T-helper 9 cell (primary cell): ENCODE measurements around the gene ABHD17A.

Source experiments
- DNase-seq: peaks from one replicate; pipeline ENCODE4 v3.0.0-alpha.2; 2020

The ABHD17A gene

DNA sequence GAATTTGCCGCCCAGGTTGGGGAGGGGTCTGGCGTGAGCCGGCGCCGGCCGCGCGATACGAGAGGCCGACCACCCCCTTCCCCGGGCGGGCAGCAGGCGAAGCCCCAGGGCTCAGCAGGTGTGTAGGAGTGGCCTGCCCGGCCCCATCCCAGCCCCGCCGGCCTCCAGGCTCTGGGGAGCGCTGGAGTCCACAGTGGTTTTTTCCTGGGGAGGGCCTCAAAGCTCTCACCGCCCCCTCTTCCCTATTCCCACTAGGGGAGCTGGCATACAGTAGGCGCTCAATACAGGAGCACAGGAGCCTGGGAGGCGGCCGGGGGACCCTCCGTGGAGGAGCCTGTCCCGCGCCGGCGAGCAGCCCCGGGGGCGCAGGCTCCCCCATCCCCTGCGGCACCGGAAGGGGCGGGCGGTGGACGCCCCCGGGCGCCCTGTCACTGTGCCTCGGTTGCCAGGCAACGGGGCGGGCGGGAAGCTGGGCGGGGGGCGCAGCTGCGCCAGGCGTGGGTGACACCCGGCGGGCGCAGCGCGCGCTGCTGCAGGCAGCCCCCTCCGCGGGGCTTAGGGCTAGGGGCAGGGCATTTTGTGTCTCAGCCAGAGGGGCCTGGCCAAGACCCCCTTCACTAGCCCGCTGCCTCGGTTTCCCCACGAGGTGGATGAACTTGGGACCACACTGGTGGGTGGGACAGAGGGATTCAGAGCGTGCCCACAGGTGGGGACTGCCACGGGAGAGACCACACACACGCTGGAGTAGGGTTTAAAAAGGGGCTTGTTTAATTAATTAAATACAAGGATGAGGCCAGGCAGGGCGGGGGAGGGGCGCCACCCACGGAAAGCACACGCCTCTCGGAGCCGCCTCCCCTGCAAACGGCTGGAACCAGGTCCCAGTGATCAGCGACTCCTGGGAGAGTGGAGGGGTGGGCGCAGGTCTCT lies 33.4 kb downstream of the ABHD17A start:
- peak; percentile 46 for DNase-seq

DNA sequence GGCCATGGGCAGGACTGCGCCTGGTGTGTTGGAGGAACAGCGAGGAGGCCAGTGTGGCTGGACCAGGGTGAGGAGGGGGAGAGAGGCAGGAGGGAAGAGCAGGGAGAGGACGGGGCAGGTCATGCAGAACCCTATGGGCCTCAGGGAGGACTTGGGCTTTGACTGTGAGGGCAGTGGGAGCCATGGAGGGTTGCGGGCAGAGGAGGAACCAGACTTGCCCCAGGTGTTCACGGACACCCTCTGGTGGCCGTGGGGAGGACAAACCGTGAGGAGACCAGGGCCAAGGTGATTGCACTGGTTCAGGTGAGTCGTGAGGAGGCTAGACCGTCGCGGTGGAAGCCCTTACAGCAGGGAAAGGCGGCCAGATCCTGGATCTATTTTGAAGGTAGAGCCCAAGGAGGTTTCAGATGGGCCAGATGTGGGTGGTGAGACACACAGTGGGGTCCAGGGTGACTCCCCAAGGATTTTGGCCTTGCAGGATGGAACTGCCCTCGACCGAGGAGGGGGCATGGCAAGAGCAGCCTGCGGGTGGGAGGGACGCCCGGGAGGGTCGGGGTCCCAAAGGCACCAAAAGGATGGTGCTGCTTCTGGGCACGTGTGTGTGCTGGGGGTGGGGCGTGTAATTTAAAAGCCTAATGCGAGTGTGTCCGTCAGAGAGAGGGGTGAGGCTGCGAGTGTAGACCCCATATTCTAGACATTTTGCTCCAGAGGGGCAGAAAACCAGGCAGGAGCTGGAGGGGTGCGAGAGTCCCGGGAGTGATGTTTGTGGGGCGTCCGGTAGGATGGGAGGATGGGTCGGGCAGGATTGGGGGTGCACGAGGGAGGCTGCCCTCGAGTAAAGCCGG lies 34.3 kb downstream of the ABHD17A start:
- no peak for DNase-seq

DNA sequence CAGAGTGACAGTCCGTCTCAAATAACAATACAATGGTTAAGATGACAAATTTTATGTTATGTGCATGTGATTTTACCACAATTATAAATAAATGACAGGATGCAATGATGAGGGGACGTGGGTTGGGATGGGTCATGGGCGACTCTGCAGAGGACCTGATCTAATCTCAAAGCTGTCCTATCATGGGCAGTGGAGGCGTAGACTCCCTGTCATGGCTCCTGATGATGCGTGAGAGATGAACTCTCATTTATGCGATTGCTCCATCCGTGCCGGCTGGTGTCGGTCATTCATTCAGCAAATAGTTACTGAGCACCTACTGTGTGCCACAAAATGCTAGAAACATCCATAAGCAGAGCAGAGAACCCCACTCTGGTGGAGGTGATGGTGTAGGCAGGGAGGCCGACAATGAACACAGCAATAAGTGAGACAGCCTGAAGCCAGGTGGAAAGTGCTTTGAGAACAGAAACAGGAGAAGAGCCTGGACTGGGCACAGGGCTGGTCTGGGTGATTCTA lies 35.4 kb downstream of the ABHD17A start:
- DNase-seq: no peak

DNA sequence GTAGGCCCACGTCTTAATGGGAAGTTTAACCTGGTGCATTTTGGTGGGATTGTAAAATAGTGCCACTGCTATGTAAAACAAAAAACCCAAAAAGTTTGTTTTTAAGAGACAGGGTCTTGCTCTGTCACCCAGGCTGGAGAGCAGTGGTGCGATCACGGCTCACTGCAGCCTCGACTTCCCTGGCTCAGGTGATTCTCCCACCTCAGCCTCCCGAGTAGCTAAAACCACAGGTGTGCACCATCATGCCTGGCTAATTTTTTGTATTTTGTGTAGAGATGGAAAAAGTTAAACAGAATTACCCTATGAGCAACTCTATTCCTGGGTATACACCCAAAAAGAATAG lies 36.2 kb downstream of the ABHD17A start:
- DNase-seq: no peak

DNA sequence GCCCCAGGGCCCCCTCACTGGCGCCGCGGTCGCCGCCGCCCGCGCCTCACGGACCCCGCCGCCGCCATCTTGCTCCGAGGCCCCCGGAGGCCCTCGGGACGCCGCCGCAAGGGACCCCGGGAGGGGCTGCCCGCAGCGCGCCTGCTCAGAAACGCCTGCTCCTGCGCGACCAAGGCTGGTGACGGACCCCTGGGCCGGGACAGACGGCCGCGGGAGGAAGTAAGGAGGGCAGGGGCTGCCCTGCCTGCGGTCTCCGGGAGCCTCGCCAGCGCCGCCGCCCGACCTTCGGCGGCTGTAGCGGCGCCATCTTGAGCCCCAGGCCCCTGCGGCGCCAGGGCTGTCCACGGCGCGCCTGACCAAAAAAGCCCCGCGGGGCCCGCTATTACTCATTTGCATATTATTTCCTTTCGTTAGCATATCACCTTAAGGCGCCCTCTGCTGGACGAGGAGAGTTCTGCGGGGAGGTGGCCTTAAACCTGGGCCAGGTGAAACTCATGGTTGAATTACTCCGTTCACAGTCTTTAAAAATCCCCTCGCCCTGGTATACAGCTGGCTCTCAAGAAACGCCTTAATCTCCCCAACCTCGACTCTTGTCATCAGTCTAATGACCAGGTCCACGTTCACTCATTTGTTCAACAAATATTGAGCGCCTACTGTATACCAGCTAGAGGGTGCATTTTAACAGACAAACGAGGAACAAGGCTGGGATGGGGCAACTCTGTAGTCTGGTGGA lies 36.7 kb downstream of the ABHD17A start, which contains the start of gene REXO1:
REXO1 (minus strand) TSS at position 85 of the 733 bp plus-strand sequence. CDS start 125 bp downstream, outside the sequence.
- DNase-seq: peak; percentile 100

DNA sequence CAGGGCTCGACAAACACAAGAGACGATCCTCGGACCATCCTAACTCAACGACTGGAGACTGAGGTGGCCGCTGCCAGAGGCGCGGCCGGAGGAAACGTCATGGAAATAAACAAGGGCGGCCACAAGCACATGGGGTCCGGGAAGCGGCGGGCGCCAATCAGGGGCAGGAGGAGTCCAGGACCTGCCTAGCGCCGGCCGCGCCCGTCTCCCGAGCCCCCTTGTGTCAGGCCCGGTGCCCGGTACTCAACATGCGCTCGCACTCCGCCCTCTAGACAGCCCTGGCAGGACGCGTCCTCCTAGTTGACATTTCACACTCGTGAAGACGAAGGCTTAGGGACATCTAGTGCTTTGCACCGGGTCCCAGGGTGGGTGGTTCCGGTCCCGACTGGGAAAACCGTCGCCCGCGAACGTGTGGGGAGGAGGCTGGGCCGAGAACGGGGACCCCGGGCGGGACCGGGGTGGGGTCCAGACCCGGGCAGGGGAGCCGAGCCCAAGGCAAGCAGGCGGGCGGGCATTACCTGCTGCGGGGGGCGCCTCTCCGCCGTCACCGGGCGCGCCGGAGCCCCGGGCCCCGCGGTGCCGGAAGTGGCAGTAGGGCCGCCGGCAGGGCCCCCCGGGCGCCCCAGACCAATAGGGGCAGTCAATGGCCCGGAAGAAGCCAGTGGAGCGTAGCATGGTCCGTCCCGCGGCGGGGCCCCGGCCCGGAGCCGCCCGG lies 37.5 kb downstream of the ABHD17A start:
- no peak for DNase-seq

DNA sequence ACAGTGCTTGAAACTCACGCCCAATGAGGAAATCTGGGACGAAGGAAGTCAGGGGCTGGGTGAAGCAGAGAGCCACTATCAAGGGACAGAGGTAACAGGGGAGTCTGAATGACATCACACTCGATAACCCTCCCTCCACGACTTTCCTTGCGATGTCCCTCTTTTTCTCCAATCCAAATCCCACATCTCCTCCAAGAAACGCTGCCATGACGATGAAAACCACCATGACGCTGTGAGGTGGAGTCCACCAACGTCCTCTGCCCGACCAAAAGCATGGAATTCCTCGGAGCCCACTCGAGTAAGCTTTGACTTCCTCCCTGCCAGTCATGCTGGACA lies 38.0 kb downstream of the ABHD17A start:
- no peak for DNase-seq

DNA sequence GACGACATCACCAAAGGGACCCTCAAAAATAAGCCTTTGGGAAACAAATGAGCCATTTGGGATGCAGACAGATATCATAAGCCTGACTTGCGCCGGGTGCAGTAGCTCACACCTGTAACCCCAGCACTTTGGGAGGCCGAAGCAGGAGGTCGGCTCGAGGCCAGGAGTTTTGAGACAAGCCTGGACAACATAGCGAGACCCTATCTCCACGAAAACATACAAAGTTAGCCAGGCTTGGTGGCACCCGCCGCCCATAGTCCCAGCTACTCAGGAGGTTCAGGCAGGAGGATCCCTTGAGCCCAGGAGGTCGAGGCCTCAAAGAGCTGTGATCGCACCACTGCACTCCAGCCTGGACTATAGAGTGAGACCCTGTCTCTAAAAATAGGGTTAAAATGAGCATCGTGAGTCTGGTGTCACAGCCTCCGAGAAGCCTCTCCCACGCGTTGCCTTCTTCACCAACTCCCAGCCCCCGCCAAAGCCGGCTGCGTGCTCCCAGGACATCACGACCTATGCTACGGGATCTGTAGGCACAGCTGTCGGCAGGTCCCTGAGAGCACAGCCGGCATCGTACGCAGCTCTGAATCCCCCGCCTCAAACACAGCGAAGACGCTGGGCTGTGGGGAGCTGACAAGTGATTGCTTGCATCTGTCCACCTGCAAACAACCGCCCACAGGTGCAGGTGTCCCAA lies 38.6 kb downstream of the ABHD17A start:
- no peak for DNase-seq

DNA sequence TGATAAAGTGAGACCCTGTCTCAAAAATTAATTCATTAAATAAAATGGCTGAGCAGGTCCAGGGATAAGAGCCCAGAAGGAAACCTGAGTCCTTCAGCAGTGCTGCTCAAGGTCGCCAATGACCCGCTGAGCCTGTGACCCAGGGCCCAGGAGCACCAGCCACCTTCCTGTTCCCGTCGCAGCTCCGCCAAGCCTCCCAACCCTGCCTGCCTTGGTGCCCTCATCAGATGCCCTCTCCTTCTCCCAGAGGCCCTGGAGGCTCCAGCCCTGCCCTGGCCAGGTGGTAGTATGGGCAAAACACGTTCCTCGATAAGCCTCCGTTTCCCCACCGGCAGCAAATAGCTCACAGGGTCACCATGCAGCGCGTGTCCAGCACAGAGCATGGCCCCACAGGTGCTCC lies 39.7 kb downstream of the ABHD17A start:
- no peak for DNase-seq

DNA sequence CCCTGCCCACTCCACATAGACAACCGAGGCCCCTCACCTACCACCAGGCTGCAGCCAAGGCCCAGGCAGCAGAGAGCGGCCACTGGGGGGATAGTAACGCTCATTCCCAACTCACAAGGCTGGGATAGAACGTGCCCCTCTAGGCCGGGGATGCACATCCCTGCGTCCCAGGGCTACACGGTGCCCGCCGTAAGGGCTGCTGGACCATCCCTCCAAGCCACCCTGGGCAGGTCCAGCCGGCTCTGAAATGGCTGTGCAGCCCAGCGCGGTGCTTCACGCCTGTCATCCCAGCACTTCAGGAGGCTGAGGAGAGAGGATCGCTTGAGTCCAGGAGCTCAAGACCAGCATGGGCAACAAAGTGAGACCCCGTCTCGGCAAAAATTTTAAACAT lies 40.2 kb downstream of the ABHD17A start:
- DNase-seq: no peak

DNA sequence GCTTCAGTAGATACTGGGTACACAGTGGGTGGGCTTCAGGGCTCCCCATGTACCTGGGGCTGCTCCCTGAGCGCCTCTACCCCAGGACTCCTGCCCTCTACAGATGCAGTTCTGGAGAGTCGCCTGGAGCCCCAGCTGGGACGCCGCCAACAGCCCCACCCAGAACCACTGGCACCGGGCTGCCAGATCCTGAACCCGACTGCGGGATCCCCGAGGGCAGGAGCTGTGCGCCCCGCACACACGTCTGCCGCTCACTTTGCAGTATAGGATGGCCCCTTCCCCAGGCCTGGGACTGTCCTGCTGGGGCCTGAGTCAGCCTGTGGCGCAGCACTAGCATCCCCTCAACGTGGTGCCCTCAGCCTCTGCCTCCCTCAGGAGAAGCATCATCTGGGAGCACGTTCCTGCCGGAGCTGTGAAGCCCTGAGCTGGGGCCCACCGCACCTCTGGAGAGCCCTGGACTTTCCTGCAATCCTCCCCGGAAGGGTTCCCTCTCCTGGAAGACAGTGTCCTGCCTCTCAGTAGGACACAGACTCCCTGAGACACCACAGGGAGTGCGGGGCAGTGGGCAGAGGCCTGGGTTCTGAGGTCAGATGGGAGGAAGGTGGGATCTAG lies 40.7 kb downstream of the ABHD17A start:
- DNase-seq: no peak

DNA sequence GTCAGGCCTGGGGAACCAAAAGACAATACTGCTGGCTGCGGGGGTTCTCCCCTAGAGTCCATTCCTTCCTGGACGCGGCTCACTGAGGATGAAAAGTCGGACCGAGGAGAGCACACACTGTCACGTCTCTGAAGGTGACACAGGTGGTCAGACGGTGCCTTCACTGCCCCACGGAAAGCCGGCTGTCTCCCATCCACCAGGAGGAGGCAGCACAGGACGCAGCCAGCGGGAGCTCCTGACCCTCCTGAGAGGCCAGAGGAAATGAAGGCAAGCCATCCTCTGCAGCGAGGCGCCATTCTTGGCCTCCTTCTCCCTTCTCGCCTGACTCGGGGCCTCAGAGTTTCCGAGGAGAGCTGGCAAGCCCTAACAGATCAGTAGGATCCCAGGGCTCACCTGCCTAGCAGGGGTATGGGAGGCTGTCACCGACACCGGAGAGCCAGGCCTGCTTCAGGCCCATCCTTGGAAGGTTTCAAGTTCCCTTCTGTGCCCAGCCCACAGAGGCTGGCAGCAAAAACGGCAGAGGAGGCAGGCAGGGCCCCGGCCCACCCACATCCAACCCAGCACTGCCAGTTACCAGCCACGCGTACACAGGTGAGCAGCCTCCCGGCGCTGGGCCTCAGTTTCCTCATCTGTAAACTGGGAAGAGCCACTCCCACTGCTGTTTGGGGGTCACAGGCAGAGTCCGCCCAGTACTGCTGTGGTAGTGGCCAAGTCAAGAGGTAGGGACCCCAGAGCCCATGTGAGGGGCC lies 41.5 kb downstream of the ABHD17A start:
- DNase-seq: no peak

DNA sequence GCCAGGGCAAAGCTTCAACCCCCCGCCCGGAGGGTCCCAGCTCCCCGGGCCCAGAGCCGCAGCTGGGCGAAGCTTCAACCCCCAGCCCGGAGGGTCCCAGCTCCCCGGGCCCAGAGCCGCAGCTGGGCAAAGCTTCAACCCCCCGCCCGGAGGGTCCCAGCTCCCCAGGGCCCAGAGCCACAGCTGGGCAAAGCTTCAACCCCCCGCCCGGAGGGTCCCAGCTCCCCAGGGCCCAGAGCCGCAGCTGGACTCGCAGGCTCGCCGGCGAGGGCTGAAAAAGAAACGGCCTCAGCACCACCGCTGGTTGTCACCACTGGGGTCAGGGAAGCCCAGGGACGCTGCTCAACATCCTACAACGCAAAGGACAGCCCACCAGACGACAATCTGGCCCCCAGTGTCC lies 42.2 kb downstream of the ABHD17A start:
- no peak for DNase-seq

DNA sequence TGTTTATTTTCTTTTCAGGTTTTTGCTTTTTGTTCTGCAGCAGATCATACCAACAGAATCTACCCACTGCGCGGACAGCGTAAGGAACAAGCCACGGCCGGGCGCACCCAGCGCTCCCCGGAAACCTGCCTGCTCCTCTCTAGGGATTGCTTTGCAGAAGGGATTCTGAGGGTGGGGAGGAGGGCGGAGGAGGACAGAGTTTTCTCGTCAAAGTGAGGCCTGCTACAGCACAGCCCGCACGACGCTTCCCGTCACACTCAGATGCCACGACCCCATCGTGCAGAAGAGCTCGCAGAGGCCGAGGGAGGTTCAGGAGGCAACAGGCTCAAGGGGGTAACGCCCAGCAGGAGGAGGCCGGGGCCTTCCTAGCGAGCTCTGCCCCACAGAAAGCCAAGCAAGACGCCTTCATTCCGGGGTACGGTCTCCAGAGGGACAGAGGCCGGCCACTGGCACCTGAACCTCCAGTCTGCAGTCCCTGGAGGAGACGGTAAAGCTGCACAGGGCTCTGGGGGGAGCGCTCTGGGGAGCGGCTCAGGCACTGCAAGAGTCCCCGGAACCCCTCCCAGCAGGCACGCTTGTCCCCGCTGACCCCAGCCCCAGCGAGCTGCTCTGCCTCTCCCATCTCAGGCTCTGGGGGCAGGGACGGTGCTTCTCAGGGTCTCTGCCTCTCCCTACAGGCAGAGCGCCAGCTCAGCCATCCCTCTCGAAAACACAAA lies 43.9 kb downstream of the ABHD17A start:
- no peak for DNase-seq

DNA sequence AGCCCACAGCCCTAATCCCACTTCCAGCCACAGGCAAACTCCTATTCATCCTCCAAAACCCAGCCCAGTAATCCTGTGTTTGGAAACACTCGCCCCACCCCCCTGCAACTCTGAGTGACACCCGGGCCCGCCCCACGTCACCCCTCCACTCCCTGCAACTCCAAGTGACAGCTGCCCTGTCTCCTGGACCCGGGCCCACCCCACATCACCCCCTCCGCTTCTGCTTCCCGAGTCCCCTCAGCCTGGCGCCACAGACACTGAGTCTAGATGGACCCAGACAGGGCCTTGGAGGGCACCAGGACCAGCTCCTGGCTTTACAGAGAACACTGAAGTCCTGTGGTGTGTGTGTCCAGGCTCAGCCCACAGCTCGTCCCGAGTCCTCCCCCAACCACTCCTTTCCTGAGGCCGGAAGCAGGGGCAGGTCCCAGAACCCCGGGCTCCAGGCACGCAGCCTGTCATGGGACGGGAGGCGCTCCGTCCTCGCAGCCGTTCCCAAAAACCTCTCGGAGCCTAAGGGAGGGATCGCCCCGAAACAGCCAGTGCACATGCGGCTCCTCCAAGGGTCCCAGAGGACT lies 44.7 kb downstream of the ABHD17A start:
- DNase-seq: no peak

DNA sequence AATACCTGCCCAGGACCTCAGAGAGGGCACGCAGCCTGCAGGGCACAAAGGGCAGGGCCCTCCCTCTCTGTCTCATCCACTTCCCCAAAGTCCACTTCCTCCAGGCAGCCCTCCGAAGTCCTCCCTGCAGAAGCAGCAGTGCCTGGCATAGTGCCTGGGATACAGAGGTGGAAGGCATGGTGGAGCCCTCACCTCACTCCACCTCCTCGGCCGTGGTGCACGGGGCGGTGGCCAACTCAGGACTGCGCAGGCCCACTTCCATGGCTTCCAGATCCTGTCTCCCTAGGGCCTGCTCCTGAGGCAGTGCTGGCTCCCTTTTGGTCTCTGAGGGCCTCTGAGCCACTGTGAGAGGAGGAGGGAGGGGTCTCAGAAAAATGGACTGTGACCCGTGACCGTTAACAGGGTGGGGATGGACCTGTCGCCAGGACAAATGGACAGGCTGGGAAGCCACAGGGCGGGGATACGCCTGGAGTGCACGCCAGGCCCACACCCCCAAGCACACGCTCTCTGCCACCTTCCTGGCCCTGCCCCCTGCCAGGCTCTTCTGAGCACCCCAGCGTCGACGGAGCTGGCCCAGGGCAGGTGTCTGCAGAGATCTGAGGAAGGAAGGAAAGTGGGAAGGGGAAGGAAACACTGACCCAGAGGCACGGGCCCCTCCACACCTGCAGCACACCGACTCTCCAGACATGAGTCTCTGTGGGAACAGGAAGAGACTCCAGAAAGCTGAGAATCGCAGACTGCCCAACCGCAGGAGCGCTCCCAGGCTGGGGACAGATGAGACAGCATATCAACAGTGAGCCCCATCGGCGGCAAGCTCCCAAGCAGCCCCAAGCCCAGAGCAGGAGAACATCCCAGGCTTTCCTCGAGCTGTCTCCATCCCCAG lies 45.4 kb downstream of the ABHD17A start:
- DNase-seq: no peak

DNA sequence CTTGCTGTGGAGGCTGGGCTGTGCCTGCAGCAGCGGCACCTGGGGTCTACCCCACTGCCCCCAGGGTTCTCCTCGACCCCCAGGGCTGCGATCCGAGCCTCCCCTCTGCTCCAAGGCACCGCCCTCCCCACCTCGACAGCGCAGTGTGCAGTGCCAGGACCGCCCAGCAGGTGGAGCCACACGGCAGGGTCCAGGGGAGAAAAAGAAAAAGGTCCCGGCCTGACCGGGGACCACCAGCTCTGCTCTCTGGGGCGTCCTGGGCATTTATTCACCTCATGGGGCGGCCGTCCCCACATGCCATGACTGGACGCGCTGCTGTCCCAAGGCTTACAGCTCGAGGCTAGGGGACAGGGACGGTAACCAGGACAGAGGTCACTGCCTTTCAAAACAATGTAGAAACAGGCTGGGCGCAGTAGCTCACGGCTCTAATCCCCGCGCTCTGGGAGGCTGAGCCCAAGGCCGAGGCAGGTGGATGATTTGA lies 47.6 kb downstream of the ABHD17A start:
- peak; percentile 65 for DNase-seq

DNA sequence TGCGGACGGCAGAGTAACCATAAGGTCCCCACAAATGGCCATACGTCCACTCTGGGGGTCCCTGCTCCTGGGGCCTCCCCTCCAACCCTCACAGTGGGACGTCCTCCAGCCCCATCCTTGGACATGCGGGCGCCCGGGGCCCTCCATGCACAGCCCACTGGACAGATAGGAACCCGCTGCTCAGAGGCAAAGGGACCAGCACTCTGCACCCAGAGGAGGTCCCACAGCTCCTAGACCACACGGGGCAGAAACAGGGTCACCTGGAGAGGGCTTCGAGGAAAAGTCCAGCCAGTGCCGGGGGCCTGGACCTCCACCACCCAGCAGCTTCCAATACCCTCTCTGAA lies 48.1 kb downstream of the ABHD17A start:
- DNase-seq: no peak
